SW 1271 (cell line): ENCODE results near the gene TPTE.
"Not testable (repeated sequence)": the region's sequence is repeated elsewhere in the genome, so short reads cannot be mapped to it uniquely, and the experiment has no call there.

Experiments used
- DNase-seq, 2 experiments: peaks; one replicate each; lab custom pipeline; 2025; lab: John Stamatoyannopoulos, UW

TPTE gene

DNA sequence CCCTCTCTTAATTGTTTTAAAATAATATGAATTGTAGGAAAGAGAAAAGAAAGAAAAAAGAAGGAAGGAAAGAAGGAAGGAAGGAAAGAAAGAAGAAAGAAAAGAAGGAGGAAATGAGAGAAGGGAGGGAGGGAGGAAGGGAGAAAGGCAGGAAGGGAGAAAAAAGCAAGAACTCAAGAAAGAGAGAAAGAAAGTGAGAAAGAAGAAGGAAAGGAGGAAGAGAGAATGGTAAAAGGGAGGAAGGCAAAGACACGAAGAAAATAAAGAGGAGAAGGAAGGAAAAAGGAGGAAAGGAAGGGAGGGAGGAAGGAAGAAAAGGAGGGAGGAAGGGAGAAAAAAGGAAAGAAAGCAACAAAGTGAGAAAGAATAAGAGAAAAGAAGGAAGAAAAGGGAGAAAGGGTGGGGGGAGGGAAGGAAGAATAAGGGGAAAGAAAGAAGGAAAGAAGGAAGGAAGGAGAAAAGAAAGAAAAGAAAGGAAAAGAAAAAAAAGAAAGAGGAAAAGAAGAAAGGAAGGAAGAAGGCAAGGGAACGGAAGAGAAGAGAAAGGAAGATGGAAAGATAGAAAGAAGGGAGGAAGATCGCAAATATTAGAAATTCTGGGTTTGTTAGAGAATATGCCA lies 95.9 kb downstream of the TPTE start:
- DNase-seq: not testable (repeated sequence)

DNA sequence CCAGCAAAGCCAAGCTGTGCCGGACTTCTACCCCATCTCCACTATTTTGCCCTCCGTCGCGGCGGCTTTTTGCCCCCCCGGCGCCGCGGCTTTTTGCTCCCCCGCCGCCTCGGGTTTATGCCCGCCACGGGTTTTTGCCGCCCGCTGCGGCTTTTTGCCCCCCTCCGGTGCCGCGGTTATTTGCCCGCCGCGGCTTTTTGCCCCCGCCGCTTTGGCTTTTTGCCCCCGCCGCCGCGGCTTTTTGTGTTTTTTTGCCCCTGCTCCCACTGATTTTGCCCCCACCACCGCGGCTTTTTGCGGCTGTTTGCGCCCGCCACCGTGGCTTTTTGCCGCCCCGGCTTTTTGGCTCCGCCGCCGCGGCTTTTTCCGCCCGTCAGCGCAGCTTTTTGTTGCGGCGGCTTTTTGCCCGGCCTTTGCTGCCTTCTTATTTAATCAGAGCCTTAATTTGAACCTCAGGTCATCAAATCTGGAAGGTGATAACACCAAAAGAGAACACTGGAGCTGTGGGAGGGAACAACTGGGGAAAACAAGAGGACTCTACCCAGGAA lies 106.0 kb downstream of the TPTE start:
- DNase-seq: no peak

DNA sequence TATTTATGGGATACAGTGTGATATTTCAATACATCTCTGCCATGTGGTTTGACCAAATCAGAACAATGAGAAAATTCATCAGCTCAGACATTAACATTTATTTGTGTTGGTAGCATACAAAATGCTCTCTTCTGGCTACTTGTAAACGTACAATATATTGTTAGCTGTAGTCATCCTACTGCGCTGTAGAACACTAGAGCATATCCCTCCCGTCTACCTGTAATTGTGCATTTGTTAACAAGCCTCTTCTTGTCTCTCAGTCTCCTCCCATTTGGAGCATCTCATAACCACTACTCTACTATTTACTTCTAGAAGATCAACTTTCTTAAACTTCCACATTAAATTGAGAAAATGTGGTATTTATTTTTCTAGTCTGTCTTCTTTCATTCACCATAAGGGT lies 107.9 kb downstream of the TPTE start:
- DNase-seq: not testable (repeated sequence)

DNA sequence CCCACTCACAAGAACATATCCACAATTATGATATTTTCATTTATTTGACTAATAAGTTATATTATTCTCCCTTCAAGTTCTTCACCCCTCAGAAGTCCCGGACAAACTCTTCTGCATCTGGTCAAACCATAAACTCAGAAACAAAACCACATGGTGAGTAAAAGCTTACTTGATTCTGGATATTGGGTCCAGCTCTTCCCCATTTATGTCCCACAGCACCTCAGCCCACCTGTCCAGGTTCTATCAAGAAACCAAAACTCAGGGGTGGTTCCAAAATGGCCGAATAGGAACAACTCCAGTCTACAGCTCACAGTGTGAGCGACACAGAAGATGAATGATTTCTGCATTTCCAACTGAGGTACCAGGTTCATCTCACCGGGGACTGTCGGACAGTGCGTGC lies 109.4 kb downstream of the TPTE start:
- DNase-seq: not testable (repeated sequence)

DNA sequence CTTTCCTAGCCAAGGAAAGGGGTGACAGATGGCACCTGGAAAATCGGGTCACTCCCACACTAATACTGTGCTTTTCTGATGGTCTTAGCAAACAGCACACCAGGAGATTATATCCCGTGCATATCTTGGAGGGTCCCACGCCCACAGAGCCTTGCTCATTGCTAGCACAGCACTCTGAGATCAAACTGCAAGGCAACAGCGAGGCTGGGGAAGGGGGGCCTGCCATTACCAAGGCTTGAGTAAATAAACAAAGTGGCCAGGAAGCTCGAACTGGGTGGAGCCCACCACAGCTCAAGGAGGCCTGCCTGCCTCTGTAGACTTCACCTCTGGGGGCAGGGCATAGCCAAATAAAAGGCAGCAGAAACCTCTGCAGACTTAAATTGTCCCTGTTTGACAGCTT lies 109.9 kb downstream of the TPTE start:
- DNase-seq: not testable (repeated sequence)

DNA sequence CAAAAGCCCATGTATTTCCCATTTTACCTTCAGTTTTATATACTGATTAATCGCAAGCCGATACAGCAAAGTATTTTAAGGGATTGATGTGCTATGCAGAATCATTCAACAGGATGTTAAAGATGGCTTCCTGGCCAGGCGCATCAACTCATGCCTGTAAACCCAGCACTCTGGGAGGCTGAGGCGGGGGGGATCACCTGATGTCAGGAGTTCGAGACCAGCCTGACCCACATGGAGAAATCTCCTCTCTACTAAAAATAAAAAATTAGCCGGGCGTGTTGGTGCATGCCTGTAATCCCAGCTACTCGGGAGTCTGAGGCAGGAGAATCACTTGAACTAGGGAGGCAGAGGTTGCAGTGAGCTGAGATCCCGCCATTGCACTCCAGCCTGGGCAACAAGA lies 116.8 kb downstream of the TPTE start:
- not testable (repeated sequence) for DNase-seq

DNA sequence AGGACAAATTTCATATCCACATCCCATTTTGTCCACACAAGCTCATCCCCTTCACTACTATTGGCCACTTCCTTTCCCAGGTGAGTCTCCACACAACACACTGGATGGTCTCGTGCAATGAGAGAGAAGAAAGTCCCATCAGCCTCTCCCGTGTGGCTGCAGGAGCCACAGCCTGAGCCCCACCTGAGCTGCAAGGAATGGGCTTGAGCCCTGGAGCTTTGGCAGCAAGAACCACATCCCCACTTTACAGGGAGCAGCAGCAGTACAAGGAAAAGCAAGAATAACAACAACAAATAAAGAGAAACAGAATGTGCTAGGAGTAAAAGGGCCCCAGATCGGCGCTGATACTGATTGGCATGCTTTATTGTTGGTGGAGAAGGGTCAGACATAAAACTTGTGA lies 117.7 kb downstream of the TPTE start:
- DNase-seq: no peak

DNA sequence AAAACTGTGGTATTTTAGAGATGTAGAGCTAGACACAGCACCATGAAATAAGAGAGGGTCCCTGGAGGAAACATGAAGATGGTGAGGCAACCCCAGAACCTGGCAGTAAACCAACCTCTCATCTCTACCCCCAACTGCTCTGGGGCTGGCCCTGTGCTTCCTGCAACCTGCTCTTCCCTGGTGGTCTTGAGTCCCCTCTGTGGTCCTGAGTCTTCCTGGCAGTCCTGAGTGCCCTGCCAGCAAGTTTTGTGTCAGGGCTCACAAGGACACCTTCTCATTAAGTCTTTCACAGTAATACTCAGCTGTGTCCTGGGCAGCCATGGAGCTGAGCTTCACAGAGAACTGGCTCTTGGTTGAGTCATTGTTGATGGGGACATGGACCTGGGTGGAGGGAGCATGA lies 118.4 kb downstream of the TPTE start:
- DNase-seq: not testable (repeated sequence)

DNA sequence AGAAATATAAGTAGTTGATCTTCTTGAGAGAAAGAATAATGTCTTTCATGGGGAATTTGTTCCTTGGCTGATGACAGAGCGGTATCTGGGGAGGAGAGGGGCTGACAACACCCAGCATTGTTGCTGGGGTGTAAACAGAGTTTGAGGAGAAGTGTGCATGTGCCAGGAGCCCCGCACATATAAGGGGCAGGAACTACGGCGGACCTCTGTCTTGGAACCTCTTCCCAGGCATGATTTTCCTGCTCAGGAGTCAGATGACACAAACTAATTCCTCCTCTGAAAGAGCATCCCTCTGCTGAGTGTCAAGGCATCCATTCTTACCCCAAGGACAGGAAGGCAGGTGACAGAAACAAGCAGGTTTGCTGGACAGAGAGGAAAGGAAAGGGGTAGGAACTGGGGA lies 119.1 kb downstream of the TPTE start:
- no peak for DNase-seq

DNA sequence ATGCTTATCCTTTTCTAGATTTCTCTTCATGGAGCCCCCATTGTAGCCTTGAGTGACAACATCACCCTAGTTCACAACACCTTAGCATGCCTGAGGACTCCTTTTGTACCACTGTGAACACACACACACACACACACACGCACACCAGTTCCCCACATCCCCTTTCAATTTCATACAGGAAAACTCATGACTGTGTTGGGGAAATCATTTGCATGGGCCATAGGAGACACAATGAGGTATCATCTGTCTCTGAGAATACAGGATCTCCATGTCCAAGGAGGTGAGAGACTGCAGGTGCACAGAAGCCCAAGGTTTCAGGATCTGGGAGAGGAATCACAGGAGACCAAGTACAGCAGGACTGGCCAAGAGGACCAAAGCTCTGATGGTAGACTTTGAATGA lies 119.7 kb downstream of the TPTE start:
- no peak for DNase-seq

DNA sequence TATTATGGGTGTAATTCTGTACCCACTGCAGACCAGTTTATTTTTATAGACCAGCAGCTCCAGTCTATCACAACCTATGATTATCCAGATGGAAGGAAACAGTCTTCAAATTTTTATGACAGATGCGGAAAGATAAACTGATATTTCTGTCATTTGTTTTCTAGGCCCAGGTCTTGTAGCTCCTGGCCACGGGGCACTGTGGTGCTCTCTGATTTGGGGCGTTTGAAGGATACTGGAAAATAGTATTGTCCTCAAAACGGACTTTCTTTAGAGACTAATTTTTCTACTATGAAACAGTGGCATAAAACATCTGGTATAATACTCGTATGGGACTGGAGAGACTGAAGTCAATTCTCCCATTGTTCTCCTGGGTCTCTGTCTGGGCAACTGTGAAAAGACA lies 124.3 kb downstream of the TPTE start:
- not testable (repeated sequence) for DNase-seq

DNA sequence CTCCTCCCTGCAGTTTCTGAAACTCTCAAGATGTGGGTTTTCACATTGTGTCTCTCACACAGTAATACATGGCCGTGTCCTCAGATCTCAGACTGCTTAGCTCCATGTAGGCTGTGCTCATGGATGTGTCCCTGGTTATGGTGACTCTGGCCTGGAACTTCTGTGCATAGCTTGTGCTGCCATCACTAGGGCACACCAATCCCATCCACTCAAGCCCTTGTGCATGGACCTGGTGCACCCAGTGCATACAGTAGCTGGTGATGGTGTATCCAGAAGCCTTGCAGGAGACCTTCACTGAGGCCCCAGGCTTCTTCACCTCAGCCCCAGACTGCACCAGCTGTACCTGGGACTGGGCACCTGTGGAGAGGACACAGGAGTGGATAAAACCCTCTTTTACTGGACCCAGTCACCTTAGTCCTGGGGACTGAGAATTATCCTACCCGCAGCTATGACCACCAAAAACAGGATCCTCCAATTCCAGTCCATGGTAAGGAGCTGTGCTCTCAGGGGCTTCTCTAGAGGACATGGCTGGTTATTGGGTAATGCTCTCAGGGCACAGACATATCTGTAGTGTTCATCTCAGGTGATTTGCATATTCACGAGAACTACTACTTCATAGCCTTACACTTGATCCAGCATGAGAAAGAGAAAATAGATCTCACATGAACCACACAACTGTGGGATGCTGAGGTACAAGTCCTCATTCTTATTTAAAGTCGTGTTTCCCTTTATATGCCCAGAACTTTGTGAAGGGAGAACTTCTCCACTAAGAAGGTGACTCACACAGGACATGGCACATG lies 128.2 kb downstream of the TPTE start:
- not testable (repeated sequence) for DNase-seq

DNA sequence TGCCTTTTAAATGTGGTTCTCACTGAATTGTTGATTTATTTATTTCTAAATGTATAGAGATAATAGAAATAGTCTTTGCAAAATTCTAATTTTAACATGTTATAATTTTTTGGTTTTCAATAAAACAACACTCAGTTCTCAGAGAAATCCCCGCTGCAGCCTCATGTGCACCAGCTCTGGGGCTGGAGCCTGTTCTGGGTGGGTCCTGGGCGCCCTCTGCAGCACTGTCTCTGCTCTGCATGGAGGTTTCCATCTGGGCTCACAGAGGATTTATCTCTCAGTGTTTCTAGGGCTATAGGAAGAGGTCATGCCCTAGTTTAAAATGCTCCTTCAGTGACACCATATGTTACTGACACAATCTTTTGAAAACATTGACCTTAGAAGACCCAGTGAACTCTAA lies 128.9 kb downstream of the TPTE start:
- not testable (repeated sequence) for DNase-seq
